A549 (cell line): ENCODE measurements around the gene RECK.

Experiments used
- EP300 ChIP-seq, 2 experiments: fragments of >200 bp; sonication (Bioruptor Twin); formaldehyde crosslinking; IDR thresholded peaks; 2 replicates in 1 of 2; 3 replicates in 1 of 2; pipeline ENCODE4 v1.6.1; 2016 to 2017
- TF ChIP-seq, protein P1 (sequence below): fragments of >200 bp; sonication (Bioruptor Twin); formaldehyde crosslinking; IDR thresholded peaks from 3 replicates; pipeline ENCODE4 v1.5.1; 2016
- TF ChIP-seq, protein P2 (sequence below): IDR thresholded peaks from 2 replicates; pipeline ENCODE4 v1.6.1; 2012

DNA sequence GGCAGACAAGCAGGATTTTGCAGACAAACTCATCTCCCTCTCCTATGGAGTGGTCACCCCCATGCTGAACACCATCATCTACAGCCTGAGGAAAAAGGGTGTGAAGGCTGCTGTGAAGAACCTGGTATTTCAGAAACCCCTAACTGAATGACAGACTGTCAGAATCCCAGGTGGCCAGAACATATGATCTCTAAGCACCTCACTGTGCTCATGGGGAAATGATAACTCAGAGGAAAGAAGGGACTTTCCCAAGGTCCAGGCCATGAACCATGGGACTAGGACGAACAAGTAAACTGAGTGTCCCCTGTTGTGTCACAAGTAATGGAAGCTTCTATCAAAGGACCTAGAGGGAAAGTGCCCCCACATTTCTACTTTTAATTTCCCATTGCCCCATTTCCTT, 14.7 kb upstream of the RECK start:
- TF ChIP-seq, protein P1, sequence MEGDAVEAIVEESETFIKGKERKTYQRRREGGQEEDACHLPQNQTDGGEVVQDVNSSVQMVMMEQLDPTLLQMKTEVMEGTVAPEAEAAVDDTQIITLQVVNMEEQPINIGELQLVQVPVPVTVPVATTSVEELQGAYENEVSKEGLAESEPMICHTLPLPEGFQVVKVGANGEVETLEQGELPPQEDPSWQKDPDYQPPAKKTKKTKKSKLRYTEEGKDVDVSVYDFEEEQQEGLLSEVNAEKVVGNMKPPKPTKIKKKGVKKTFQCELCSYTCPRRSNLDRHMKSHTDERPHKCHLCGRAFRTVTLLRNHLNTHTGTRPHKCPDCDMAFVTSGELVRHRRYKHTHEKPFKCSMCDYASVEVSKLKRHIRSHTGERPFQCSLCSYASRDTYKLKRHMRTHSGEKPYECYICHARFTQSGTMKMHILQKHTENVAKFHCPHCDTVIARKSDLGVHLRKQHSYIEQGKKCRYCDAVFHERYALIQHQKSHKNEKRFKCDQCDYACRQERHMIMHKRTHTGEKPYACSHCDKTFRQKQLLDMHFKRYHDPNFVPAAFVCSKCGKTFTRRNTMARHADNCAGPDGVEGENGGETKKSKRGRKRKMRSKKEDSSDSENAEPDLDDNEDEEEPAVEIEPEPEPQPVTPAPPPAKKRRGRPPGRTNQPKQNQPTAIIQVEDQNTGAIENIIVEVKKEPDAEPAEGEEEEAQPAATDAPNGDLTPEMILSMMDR: no peak
- TF ChIP-seq EP300 (IDR thresholded peaks at IDR 0.05): no peak
- TF ChIP-seq, protein P2, sequence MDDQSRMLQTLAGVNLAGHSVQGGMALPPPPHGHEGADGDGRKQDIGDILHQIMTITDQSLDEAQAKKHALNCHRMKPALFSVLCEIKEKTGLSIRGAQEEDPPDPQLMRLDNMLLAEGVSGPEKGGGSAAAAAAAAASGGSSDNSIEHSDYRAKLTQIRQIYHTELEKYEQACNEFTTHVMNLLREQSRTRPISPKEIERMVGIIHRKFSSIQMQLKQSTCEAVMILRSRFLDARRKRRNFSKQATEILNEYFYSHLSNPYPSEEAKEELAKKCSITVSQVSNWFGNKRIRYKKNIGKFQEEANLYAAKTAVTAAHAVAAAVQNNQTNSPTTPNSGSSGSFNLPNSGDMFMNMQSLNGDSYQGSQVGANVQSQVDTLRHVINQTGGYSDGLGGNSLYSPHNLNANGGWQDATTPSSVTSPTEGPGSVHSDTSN: no peak
